GM19193 (cell line): ENCODE data around the gene RCE1.

Source experiments
- POLR2A ChIP-seq: IDR thresholded peaks from 4 replicates; pipeline ENCODE4 v1.6.1; 2011; ENCODE audit not compliant: insufficient read depth, insufficient read length; ENCODE audit errors: extremely low read depth

The RCE1 gene

DNA sequence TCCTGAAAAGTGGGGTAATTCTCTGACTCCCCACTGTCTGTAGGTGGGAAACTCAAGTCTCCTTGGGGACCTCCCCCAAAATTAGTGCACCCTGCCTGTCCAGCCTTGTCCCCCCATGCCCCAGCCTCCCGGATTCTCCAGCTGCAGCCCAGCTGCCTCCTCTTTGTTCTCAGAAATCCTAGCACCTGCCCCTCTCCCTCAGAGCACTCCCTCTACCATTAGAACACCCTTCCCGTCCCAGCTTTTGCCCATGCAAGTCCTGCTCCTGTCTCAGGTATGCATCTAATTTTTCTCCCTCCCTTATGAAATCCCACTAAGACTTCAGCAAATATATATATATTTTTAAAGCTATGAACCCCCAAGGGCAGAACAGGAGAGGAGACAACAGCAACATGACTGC, 50.9 kb downstream of the RCE1 start:
- no peak for TF ChIP-seq POLR2A
